GM12875 (cell line): ENCODE data around the gene MORN1.
"Not testable (repeated sequence)": the region's sequence is repeated elsewhere in the genome, so short reads cannot be mapped to it uniquely, and the experiment has no call there.

Experiments used
- H3K4me3 ChIP-seq: one replicate; pipeline ENCODE4 v1.5.1; 2011; ENCODE audit warnings: low read depth, low read length, control low read depth
- CTCF ChIP-seq: IDR thresholded peaks from 2 replicates; pipeline ENCODE4 v1.5.1; 2011; ENCODE audit warnings: low read depth, mild to moderate bottlenecking, control low read depth, inconsistent platforms, low read length, moderate library complexity, borderline replicate concordance; ENCODE audit not compliant: insufficient read depth

Gene MORN1

DNA sequence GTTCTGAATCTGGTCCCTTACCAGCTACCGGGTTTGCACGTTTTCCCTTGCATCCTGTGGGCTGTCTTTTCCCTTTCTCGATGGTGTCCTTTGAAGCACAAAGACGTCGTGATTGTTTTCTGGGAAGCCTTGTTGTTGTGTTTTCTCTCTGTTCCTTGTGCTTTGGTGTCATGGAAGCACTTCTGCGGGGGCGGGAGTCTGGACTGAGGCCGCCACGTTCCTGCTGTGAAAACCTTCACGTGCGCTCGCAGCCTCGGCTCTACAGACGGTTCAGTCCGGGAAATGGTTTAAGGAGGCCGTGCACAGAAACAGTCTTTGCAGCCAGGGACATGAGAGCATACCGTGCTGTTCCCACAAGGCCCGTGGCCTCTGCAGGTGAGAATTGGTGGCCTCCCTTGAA is 94.7 kb downstream of the MORN1 start:
- no peak for TF ChIP-seq CTCF
- no peak overlapping the region for H3K4me3 ChIP-seq

- not testable (repeated sequence) for H3K4me3 ChIP-seq
Measured at GRCh38 chr1:2296211-2296610, 95.1 kb downstream of the MORN1 start.

DNA sequence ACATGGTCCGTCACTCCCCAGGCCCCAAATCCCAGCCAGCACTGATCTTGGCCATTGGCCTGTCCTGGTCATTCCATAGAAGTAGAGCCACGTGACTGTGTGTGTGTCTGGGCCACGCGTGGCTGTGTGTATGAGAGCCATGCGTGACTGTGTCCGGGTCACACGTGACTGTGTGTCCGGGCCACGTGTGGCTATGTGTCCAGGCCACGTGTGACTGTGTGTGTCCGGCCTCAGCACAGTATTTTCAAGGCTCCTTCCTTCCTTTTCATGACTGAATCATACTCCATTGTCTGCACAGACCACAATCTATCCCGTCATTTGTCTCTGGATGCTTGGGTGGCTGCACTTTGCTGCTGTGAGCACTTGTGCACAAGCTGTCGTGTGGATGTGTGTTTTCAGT is 95.8 kb downstream of the MORN1 start:
- H3K4me3 ChIP-seq, result no peak overlapping the region
- no peak for TF ChIP-seq CTCF

DNA sequence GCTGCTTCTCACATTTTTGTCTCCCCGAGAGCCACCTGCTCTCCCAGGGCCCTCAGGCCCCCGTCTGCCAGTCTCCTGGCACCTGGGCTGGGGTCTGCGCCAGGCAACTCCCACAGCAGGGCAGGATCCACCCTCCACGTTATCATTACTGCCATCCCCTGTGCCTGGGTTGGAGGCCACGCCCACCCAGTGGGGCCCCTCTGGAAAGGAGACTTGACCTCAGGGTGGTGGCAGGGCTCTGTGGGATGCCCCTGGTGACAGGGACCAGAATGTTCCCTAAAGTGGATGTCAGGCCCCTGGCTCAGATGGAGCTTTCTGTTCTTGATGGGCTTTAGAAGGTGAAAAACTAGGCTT is 96.7 kb downstream of the MORN1 start:
- TF ChIP-seq CTCF, result no peak
- H3K4me3 ChIP-seq, result no peak overlapping the region

DNA sequence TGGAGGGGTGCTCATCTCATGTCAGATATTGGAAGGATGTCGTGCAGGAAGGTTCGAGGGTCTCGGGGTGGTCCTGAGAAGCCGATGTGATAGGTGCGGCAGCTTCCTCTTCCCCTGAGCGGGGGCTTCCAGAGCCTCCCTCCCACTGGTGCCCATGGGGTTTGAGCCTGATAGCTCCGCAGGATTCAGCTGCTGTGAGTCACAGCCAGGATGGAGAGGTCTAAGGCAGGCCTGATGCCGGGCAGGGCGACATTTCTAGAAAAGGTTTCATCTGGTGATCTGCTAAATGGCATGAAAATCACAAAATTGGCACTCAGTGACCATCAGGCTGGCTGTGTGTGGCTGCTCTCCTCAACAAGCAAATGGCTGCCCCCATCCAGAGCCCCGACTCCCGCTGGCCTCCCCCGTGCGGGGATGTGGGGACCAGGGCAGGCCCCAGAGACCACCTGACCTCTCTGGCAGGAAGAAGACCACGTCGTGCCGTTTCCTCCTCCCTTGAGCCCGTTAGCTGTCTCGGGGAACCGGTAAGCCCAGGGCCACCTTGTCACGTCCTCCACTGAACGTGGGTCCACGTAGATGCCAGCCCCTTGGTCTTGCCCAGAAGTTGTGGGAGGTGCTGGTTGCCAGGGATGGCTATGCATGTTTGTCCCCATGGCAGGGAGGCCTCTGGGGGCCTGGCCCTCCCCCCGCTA is 97.2 kb downstream of the MORN1 start:
- H3K4me3 ChIP-seq, result no peak overlapping the region
- no peak for TF ChIP-seq CTCF

GRCh38 chr1:2292725-2293450 is 98.5 kb downstream of the MORN1 start:
- TF ChIP-seq CTCF, result no peak
- no peak overlapping the region for H3K4me3 ChIP-seq

DNA sequence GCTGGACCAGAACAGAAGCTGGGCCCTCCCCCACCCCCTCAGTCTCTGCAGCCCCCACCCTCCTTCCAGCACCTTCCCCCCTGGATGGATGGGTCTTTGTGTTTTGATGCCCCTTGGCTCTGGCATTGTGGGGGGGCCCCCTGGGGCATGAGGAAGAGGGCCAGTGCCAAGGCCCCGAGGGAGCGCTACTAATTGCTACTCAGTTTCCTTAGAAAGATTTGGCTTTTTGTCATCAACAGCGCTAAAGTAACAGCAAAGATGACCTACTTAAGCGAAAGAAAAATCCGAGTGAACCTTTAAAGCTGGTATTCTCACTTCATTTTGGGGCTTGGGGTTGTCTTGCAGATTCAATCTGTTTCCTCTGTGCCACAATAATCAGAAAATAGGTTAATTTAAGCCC is 99.8 kb downstream of the MORN1 start:
- H3K4me3 ChIP-seq, result no peak overlapping the region
- no peak for TF ChIP-seq CTCF
